ENCODE measurements around the gene FAM222A. TPM values are rescaled to one million over a fixed set of nuclear protein-coding genes. Genes with fewer than 3 reads are reported as not detected.

Gene FAM222A
- total RNA-seq, 1 experiment from 2014 or later = 18.0 TPM

DNA sequence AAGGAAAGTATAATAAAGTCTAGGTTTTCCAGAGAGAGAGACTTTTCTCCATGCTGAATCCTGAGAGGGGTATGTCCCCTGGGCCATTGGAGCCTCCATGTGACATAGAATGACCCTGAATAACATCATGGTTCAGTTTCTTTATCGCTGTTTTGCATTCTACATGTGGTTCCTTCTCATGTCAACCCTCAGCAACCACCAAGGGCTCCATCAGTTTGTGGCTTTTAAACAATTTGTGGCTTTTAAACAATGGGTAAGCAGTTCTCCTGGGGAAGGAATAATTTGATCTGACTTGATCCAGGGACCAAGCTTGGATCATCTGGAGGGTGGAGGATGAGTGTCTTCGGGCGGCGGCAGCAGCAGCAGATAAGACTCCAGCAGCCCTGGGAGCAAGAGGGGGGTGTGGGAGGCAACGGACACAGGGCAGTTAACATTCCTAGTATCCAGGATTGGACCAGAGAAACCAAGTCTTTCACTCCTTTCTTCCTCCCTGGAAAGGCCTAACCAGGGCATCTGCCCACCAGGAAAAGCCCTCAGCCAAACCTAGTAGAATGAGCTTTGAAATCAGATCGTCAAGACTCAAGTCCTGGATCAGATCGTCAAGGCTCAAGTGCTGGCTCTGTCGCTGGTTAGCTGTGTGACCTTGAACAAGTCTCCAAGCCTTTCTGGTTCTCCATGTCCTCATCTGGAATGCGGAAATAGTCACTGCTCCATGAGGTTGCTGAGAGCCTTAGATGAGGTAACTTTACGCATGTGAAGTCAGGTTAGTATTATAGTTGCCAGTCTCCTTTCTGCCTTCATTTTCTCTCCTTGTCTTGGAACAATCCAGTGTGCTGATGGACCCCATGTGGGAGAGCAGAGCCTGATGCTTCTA lies 27.8 kb upstream of the FAM222A start:
- Mint-ChIP-seq H3K36me3 (ENCODE audit: insufficient read depth, unreplicated experiment) (no peaks in the 10 kb centered on the region), H3K4me3 (ENCODE audit: unreplicated experiment) (no peak overlapping the region), H3K27me3 (ENCODE audit: insufficient read depth, unreplicated experiment) (no peaks in the 10 kb centered on the region), H3K27ac (ENCODE audit: unreplicated experiment) (no peak overlapping the region), H3K9me3 (ENCODE audit: unreplicated experiment) (no peaks in the 10 kb centered on the region), H3K4me1 (ENCODE audit: low read depth, unreplicated experiment) (no peaks in the 10 kb centered on the region)
- CTCF ChIA-PET = no interaction called here
- no peaks in the 10 kb centered on the region for H3K36me3 ChIP-seq (ENCODE audit: control insufficient read depth, insufficient read depth, low read length)
- H3K4me3 ChIP-seq (ENCODE audit: low read depth, low read length) = no peak overlapping the region
- no peaks in the 10 kb centered on the region for H3K9me3 ChIP-seq
- no peak for DNase-seq
- intact Hi-C loops (cut with micrococcal nuclease; ENCODE audit: unreplicated experiment) = no loop called here
- POLR2A ChIA-PET = no interaction called here
- H3K4me1 ChIP-seq = 0 out of 2 replicates have a peak, but pooled peaks cover 5% of the 10 kb centered on the region
- BruUV-seq (replicated peaks) = no TSS peak
- TF ChIP-seq, protein P1, sequence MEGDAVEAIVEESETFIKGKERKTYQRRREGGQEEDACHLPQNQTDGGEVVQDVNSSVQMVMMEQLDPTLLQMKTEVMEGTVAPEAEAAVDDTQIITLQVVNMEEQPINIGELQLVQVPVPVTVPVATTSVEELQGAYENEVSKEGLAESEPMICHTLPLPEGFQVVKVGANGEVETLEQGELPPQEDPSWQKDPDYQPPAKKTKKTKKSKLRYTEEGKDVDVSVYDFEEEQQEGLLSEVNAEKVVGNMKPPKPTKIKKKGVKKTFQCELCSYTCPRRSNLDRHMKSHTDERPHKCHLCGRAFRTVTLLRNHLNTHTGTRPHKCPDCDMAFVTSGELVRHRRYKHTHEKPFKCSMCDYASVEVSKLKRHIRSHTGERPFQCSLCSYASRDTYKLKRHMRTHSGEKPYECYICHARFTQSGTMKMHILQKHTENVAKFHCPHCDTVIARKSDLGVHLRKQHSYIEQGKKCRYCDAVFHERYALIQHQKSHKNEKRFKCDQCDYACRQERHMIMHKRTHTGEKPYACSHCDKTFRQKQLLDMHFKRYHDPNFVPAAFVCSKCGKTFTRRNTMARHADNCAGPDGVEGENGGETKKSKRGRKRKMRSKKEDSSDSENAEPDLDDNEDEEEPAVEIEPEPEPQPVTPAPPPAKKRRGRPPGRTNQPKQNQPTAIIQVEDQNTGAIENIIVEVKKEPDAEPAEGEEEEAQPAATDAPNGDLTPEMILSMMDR (IDR thresholded peaks at IDR 0.05; ENCODE audit: insufficient read depth in 1 of 2, low read depth in 1 of 2, low read length in 1 of 2, severe bottlenecking in 1 of 2, unreplicated experiment in 1 of 2) = no peak
- H3K27me3 ChIP-seq (replicated peaks; ENCODE audit: control insufficient read depth, insufficient read depth, low read length) = no peaks in the 10 kb centered on the region

DNA sequence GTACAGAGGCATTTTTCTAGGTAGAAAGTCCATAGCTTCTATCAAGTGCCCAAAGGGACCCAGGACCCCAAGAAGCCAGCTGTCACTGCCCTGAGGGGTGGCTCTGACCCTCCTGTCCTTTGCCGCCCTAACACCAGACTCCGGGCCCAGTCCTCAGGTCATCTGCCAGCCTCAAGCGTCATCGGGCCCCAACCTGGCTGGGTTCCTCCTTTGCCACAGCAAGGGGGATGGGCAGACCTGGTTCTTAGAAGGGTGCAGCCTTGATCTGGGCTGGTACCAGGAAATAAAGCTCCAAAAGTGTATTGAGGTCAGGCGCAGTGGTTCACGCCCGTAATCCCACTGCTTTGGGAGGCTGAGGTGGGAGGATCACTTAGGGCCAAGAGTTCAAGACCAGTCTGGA lies 27.1 kb upstream of the FAM222A start:
- Histone ChIP-seq H3K36me3 (ENCODE audit: control insufficient read depth, insufficient read depth, low read length) (no peaks in the 10 kb centered on the region), H3K4me1 (0 out of 2 replicates have a peak, but pooled peaks cover 5% of the 10 kb centered on the region), H3K27me3 (replicated peaks; ENCODE audit: control insufficient read depth, insufficient read depth, low read length) (no peaks in the 10 kb centered on the region), H3K4me3 (ENCODE audit: low read depth, low read length) (no peak overlapping the region), H3K9me3 (no peaks in the 10 kb centered on the region)
- TF ChIP-seq, protein P1 (IDR thresholded peaks at IDR 0.05; ENCODE audit: insufficient read depth in 1 of 2, low read depth in 1 of 2, low read length in 1 of 2, severe bottlenecking in 1 of 2, unreplicated experiment in 1 of 2) = no peak
- DNase-seq = no peak
- ChIA-PET CTCF (no interaction called here), POLR2A (no interaction called here)
- no peak overlapping the region for H3K4me3 Mint-ChIP-seq (ENCODE audit: unreplicated experiment)
- no peaks in the 10 kb centered on the region for H3K27me3 Mint-ChIP-seq (ENCODE audit: insufficient read depth, unreplicated experiment)
- no peaks in the 10 kb centered on the region for H3K9me3 Mint-ChIP-seq (ENCODE audit: unreplicated experiment)
- H3K27ac Mint-ChIP-seq (ENCODE audit: unreplicated experiment) = no peak overlapping the region
- intact Hi-C loops (cut with micrococcal nuclease; ENCODE audit: unreplicated experiment) = no loop called here
- no peaks in the 10 kb centered on the region for H3K4me1 Mint-ChIP-seq (ENCODE audit: low read depth, unreplicated experiment)
- no TSS peak for BruUV-seq (replicated peaks)
- no peaks in the 10 kb centered on the region for H3K36me3 Mint-ChIP-seq (ENCODE audit: insufficient read depth, unreplicated experiment)

DNA sequence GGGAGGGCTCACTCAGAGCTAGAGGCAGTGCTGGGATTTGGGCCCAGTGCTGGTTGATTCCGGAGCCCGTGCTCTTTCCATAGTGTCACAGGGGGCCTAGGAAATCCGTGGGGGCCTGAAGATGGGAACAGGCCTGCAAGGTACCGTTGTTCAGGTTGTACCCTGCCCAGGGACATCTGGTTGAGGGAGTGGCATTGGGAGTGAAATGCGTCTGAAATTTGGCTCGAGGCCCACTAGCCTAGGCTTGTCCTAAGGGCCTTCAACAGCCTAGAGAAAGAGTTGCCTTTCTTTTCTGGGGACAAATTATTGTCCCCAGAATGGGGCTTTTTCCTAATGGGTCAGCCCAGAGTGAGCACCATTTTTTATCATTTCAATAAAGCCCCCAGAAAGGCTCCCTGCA lies 26.4 kb upstream of the FAM222A start:
- H3K27ac Mint-ChIP-seq (ENCODE audit: unreplicated experiment) = no peak overlapping the region
- no peaks in the 10 kb centered on the region for H3K4me1 Mint-ChIP-seq (ENCODE audit: low read depth, unreplicated experiment)
- no peaks in the 10 kb centered on the region for H3K9me3 Mint-ChIP-seq (ENCODE audit: unreplicated experiment)
- no peaks in the 10 kb centered on the region for H3K9me3 ChIP-seq
- ChIA-PET POLR2A (no interaction called here), CTCF (no interaction called here)
- intact Hi-C loops (cut with micrococcal nuclease; ENCODE audit: unreplicated experiment) = no loop called here
- no peaks in the 10 kb centered on the region for H3K36me3 ChIP-seq (ENCODE audit: control insufficient read depth, insufficient read depth, low read length)
- no peak overlapping the region for H3K4me3 Mint-ChIP-seq (ENCODE audit: unreplicated experiment)
- BruUV-seq (replicated peaks) = no TSS peak
- TF ChIP-seq, protein P1 (IDR thresholded peaks at IDR 0.05; ENCODE audit: insufficient read depth in 1 of 2, low read depth in 1 of 2, low read length in 1 of 2, severe bottlenecking in 1 of 2, unreplicated experiment in 1 of 2) = no peak
- no peak overlapping the region for H3K4me3 ChIP-seq (ENCODE audit: low read depth, low read length)
- no peaks in the 10 kb centered on the region for H3K27me3 Mint-ChIP-seq (ENCODE audit: insufficient read depth, unreplicated experiment)
- no peaks in the 10 kb centered on the region for H3K36me3 Mint-ChIP-seq (ENCODE audit: insufficient read depth, unreplicated experiment)
- 0 out of 2 replicates have a peak, but pooled peaks cover 5% of the 10 kb centered on the region for H3K4me1 ChIP-seq
- no peak for DNase-seq
- H3K27me3 ChIP-seq (replicated peaks; ENCODE audit: control insufficient read depth, insufficient read depth, low read length) = no peaks in the 10 kb centered on the region

Data from Caco-2 (cell line).